CD4-positive, CD25-positive, alpha-beta regulatory T cell (primary cell): ENCODE data around the gene PSPN. TPM values are rescaled to one million over a fixed set of nuclear protein-coding genes. Genes with fewer than 3 reads are reported as not detected.
"Not testable (repeated sequence)": the region's sequence is repeated elsewhere in the genome, so short reads cannot be mapped to it uniquely, and the experiment has no call there.

Experiments used
- ATAC-seq, 2 donors: fragments of 150-1000 bp; cut with Tn5 transposase; one replicate each; pipeline ENCODE4 v1.10.0; 2021; ENCODE audit warnings: low read depth in 2 of 2, moderate number of reproducible peaks in 2 of 2, moderate library complexity in 1 of 2
- DNase-seq, 3 donors: peaks; one replicate each; pipeline versions ENCODE4 v3.0.0 to v3.0.0-alpha.2; 2012 to 2022; ENCODE audit warnings: mixed read lengths in 1 of 3
- H3K27ac ChIP-seq: one replicate; pipeline ENCODE4 v1.7.0; 2013; ENCODE audit warnings: mild to moderate bottlenecking, low read length; ENCODE audit not compliant: insufficient read depth, poor library complexity, severe bottlenecking
- H3K27me3 ChIP-seq: one replicate; pipeline ENCODE4 v1.7.0; 2013; ENCODE audit warnings: low read length; ENCODE audit not compliant: control insufficient read depth, insufficient read depth
- H3K36me3 ChIP-seq: one replicate; pipeline ENCODE4 v1.7.0; 2013; ENCODE audit warnings: mild to moderate bottlenecking, low read length, moderate library complexity; ENCODE audit not compliant: control insufficient read depth, insufficient read depth
- H3K4me1 ChIP-seq: 2 replicates; pipeline ENCODE4 v1.7.0; 2013; ENCODE audit warnings: mild to moderate bottlenecking, low read length; ENCODE audit not compliant: insufficient read depth, control insufficient read depth, poor library complexity, severe bottlenecking
- H3K4me3 ChIP-seq: one replicate; pipeline ENCODE4 v1.7.0; 2013; ENCODE audit warnings: low read depth, mild to moderate bottlenecking, low read length, moderate library complexity
- H3K9me3 ChIP-seq, 2 experiments: 1 replicate in 1 of 2; 2 replicates in 1 of 2; pipeline ENCODE4 v1.7.0; 2013; ENCODE audit warnings: low read length in 2 of 2, mild to moderate bottlenecking in 1 of 2, moderate library complexity in 1 of 2; ENCODE audit not compliant: control insufficient read depth in 2 of 2
- H3K27ac Mint-ChIP-seq, 3 donors: one replicate each; pipeline ENCODE4 v1.8.0; 2020 to 2022; ENCODE audit warnings: mild to moderate bottlenecking in 3 of 3, mixed read lengths in 3 of 3, moderate library complexity in 2 of 3
- H3K27me3 Mint-ChIP-seq: one replicate; pipeline ENCODE4 v1.8.0; 2022; ENCODE audit warnings: mild to moderate bottlenecking, mixed read lengths
- H3K36me3 Mint-ChIP-seq: one replicate; pipeline ENCODE4 v1.8.0; 2020; ENCODE audit warnings: mixed read lengths
- H3K4me1 Mint-ChIP-seq, 4 donors: one replicate each; pipeline ENCODE4 v1.8.0; 2020 to 2022; ENCODE audit warnings: mixed read lengths in 4 of 4, mild to moderate bottlenecking in 1 of 4
- H3K4me3 Mint-ChIP-seq, 4 donors: one replicate each; pipeline ENCODE4 v1.8.0; 2020 to 2022; ENCODE audit warnings: mild to moderate bottlenecking in 4 of 4, mixed read lengths in 4 of 4, moderate library complexity in 3 of 4
- H3K9me3 Mint-ChIP-seq, 7 donors: one replicate each; pipeline ENCODE4 v1.8.0; 2020 to 2022; ENCODE audit warnings: mixed read lengths in 7 of 7, mild to moderate bottlenecking in 3 of 7, moderate library complexity in 2 of 7
- polyA plus RNA-seq, 4 donors: library from polyadenylated mRNA; unstranded; fragments of 300-500 nt; fragmentation: Illumina TruSeq; gene quantifications; one replicate each; pipeline ENCODE4 v1.2.3, GENCODE V29; 2021
- total RNA-seq: library from RNA; stranded (reverse); gene quantifications from one replicate; pipeline ENCODE4 v1.2.3, GENCODE V29; 2022

Gene PSPN
- total and polyA plus RNA-seq, 5 donors from 2014 or later, result 0.41 to 1.0 (median 0.72) TPM

DNA sequence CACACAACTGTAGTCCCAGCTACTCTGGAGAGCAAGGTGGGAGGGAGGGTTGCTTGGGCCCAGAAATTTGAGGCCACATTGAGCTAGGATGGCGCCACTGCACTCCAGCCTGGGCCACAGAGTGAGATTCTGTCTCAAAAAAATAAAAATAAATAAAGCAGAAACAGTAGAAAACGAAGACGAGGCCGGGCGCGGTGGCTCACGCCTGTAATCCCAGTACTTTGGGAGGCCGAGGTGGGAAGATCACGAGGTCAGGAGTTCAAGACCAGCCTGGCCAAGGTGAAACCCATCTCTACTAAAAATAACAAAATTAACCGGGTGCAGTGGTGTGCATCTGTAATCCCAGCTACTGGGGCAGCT is 14.9 kb downstream of the PSPN start:
- H3K4me3 Mint-ChIP-seq, result peak overlapping the region; percentile 95 to 99 (median 98)
- DNase-seq, H3K27me3 ChIP-seq, H3K27me3 Mint-ChIP-seq, H3K9me3 Mint-ChIP-seq, ATAC-seq, H3K36me3 Mint-ChIP-seq, H3K9me3 ChIP-seq: not testable (repeated sequence)
- Histone ChIP-seq H3K4me3 (peak overlapping the region; percentile 61), H3K36me3 (peaks cover 15% of the 10 kb centered on the region), H3K4me1 (peaks cover 17% of the 10 kb centered on the region), H3K27ac (peak overlapping the region; percentile 87)
- peaks cover 0 to 27% (median 13%) of the 10 kb centered on the region in 4 donors for H3K4me1 Mint-ChIP-seq
- peak overlapping the region in 2 of 3 donors; percentile 85 to 97 for H3K27ac Mint-ChIP-seq

DNA sequence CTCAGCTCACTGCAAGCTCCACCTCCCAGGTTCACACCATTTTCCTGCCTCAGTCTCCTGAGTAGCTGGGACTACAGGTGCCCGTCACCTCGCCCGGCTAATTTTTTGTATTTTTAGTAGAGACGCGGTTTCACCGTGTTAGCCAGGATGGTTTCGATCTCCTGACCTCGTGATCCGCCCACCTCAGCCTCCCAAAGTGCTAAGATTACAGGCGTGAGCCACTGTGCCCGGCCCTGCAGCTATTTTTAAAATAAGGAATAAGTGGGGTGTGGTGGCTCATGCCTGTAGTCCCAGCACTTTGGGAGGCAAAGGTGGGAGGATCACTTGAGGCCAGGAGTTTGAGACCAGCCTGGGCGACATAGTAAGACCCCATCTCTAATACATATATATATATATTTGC is 15.3 kb downstream of the PSPN start:
- Histone ChIP-seq H3K36me3 (peaks cover 11% of the 10 kb centered on the region), H3K27ac (peak overlapping the region; percentile 87), H3K4me1 (peaks cover 17% of the 10 kb centered on the region)
- H3K4me3 ChIP-seq, H3K27ac Mint-ChIP-seq, H3K9me3 ChIP-seq, ATAC-seq, H3K27me3 Mint-ChIP-seq, H3K36me3 Mint-ChIP-seq, H3K9me3 Mint-ChIP-seq, H3K27me3 ChIP-seq, DNase-seq: not testable (repeated sequence)
- Mint-ChIP-seq H3K4me3 (peak overlapping the region in 3 of 4 donors; percentile 56 to 99 (median 95)), H3K4me1 (peaks cover 0 to 27% (median 13%) of the 10 kb centered on the region in 4 donors)

DNA sequence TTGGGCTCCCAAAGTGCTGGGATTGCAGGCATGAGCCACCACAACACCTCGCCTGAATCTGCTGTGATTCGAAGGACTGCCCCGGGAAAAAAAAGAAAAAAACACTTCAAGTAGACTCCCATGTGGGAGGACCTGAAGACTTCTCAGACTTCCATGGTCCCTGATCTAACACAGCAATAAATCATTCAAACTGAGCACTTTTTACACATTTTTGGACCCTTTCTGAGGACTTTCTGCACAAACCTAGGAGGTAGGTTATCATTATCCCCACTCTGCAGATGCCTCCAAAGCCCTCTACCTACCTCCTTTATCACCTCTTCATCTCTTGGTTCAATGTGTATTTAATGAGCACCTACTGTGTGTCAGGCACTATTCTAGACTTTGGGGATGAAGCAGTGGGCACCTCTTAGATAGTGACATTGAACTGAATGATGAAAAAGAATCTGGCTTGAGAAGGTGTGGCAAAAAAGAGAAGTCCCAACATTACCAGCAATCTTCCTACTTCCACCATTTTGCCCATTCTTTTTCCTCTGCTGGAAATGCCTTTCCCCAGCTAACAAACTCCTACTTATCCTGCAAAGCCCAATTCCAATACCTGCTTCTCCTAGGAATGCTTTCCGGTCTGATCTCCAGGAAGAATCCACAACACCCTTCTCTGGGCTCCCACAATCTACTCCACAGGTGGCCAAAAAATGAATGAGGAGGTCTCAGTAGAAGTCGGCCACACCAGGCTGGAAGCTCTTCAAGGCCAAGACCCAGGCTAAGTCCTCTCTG is 16.0 kb downstream of the PSPN start:
- Mint-ChIP-seq H3K4me3 (peak overlapping the region in 3 of 4 donors; percentile 14 to 62 (median 27)), H3K9me3 (no peaks in the 10 kb centered on the region), H3K27ac (no peak overlapping the region), H3K36me3 (peaks cover 6% of the 10 kb centered on the region), H3K27me3 (no peaks in the 10 kb centered on the region), H3K4me1 (peaks cover 0 to 25% (median 13%) of the 10 kb centered on the region in 4 donors)
- Histone ChIP-seq H3K4me1 (peaks cover 17% of the 10 kb centered on the region), H3K27ac (no peak overlapping the region), H3K4me3 (no peak overlapping the region), H3K27me3 (no peaks in the 10 kb centered on the region), H3K9me3 (no peaks in the 10 kb centered on the region), H3K36me3 (peaks cover 4% of the 10 kb centered on the region)
- no peak for ATAC-seq
- no peak for DNase-seq

DNA sequence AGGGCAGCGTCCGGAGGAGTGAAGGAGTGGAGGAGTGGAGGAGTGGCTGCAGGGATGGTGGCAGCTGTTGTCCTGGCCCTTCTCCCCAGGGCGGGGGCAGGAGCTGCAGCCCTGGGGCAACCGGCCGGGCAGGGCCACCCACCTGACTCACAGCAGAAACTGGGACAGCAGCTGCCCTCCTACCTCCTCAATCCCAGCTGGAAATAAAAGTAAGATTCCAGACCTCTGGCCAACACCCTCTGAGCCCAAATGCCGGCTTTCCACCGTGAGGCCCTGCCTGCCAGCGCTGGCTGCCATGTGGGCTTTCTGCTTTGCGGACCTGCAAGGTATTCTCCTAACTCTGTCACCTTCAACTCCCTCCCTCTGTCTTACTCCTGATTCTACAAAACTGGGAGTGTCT is 17.7 kb downstream of the PSPN start:
- peaks cover 7% of the 10 kb centered on the region for H3K36me3 Mint-ChIP-seq

DNA sequence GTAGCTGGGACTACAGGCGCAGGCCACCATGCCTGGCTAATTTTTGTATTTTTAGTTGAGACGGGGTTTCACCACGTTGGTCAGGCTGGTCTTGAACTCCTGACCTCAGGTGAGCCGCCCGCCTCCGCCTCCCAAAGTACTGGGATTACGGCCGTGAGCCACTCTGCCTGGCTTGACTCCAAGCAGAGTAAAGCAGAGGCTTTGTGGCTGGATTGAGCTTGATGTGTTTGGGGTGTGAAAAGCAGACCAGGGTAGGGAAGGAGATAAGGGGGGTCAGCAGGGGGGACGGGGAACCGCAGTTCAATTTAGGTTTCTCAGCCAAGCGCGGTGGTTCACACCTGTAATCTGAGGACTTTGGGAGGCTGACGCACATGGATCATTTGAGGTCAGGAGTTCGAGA is 18.6 kb downstream of the PSPN start:
- DNase-seq, result no peak
- H3K27me3 Mint-ChIP-seq, result no peaks in the 10 kb centered on the region

More for the DNA sequence above, 17.7 kb downstream of the PSPN start:
- Histone ChIP-seq H3K36me3 (peaks cover 4% of the 10 kb centered on the region), H3K27ac (no peak overlapping the region), H3K9me3 (no peaks in the 10 kb centered on the region), H3K27me3 (no peaks in the 10 kb centered on the region), H3K4me1 (peaks cover 10% of the 10 kb centered on the region), H3K4me3 (no peak overlapping the region)
- H3K9me3 Mint-ChIP-seq, result no peaks in the 10 kb centered on the region
- H3K4me1 Mint-ChIP-seq, result peaks cover 0 to 14% (median 13%) of the 10 kb centered on the region in 4 donors
- peak overlapping the region in 1 of 3 donors; percentile 64 for H3K27ac Mint-ChIP-seq
- H3K27me3 Mint-ChIP-seq, result no peaks in the 10 kb centered on the region
- peak overlapping the region in 1 of 4 donors; percentile 34 for H3K4me3 Mint-ChIP-seq
- no peak for DNase-seq
- ATAC-seq, result no peak

DNA sequence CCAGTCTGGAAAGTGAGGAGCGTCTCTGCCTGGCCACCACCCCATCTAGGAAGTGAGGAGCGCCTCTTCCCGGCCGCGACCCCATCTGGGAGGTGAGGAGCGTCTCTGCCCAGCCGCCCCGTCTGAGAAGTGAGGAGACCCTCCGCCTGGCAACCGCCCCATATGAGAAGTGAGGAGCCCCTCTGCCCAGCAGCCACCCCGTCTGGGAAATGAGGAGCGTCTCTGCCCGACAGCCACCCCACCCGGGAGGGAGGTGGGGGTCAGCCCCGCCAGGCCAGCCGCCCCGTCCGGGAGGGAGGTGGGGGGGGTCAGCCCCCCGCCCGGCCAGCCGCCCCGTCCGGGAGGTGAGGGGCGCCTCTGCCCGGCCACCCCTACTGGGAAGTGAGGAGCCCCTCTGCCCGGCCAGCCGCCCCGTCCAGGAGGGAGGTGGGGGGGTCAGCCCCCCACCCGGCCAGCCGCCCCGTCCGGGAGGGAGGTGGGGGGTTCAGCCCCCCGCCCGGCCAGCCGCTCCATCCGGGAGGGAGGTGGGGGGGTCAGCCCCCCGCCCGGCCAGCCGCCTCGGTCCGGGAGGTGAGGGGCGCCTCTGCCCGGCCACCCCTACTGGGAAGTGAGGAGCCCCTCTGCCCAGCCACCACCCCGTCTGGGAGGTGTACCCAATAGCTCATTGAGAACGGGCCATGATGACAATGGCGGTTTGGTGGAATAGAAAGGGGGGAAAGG is 20.3 kb downstream of the PSPN start:
- H3K9me3 Mint-ChIP-seq, H3K9me3 ChIP-seq, H3K4me3 ChIP-seq, H3K27me3 ChIP-seq, H3K4me1 ChIP-seq, H3K4me3 Mint-ChIP-seq, DNase-seq, H3K4me1 Mint-ChIP-seq, H3K27ac ChIP-seq, H3K27ac Mint-ChIP-seq, H3K27me3 Mint-ChIP-seq, ATAC-seq: not testable (repeated sequence)
- peaks cover 14% of the 10 kb centered on the region for H3K36me3 Mint-ChIP-seq
- H3K36me3 ChIP-seq, result peaks cover 14% of the 10 kb centered on the region

More for the DNA sequence above, 18.6 kb downstream of the PSPN start:
- Histone ChIP-seq H3K27ac (no peak overlapping the region), H3K27me3 (no peaks in the 10 kb centered on the region), H3K4me1 (peaks cover 2% of the 10 kb centered on the region), H3K9me3 (no peaks in the 10 kb centered on the region), H3K4me3 (no peak overlapping the region), H3K36me3 (peaks cover 12% of the 10 kb centered on the region)
- no peak overlapping the region for H3K27ac Mint-ChIP-seq
- H3K4me3 Mint-ChIP-seq, result no peak overlapping the region
- peaks cover 11% of the 10 kb centered on the region for H3K36me3 Mint-ChIP-seq
- H3K4me1 Mint-ChIP-seq, result peaks cover 0 to 6% (median 5%) of the 10 kb centered on the region in 4 donors
- no peak for ATAC-seq
- no peaks in the 10 kb centered on the region for H3K9me3 Mint-ChIP-seq

DNA sequence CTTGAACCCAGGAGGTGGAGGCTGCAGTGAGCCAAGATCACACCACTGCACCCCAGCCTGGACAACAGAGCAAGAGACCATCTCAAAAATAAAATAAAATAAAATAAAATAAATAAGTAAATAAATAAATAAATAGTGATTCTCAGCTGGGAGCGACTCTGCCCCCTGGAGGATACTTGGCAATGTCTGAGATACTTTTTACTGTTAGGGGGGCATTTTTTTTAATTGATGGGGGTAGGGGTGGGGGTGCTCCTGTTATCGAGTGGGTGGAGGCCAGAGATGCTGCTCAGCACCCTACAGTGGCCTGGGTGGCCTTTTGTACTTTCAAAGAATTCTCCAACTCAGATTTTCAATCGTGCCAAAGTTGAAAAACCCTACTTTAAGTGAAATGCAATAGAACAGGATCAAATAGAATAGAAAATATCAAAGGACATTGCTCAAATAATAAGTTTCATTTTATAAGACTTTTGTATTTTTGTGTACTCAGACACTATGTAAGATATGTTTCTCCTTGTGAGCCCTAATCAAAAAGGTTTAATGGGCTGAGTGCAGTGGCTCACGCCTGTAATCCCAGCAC is 21.5 kb downstream of the PSPN start:
- Mint-ChIP-seq H3K9me3 (no peaks in the 10 kb centered on the region), H3K36me3 (peaks cover 14% of the 10 kb centered on the region), H3K27me3 (no peaks in the 10 kb centered on the region), H3K27ac (no peak overlapping the region), H3K4me3 (no peak overlapping the region), H3K4me1 (no peaks in the 10 kb centered on the region)
- ATAC-seq (no peak), DNase-seq (no peak)
- Histone ChIP-seq H3K9me3 (no peaks in the 10 kb centered on the region), H3K4me3 (no peak overlapping the region), H3K36me3 (peaks cover 14% of the 10 kb centered on the region), H3K4me1 (no peaks in the 10 kb centered on the region), H3K27me3 (no peaks in the 10 kb centered on the region), H3K27ac (no peak overlapping the region)
